Fibroblast of the aortic adventitia (primary cell): ENCODE data around the gene KSR1. TPM values are rescaled to one million over a fixed set of nuclear protein-coding genes. Genes with fewer than 3 reads are reported as not detected.
"Not testable (repeated sequence)": the region's sequence is repeated elsewhere in the genome, so short reads cannot be mapped to it uniquely, and the experiment has no call there.

Experiments used
- DNase-seq: peaks from one replicate; pipeline ENCODE4 v3.0.0-alpha.2; 2010; ENCODE audit warnings: low read depth
- H3K4me3 ChIP-seq: 2 replicates; pipeline ENCODE4 v1.5.1; 2011; ENCODE audit warnings: low read depth, mild to moderate bottlenecking, control low read depth, low read length, moderate library complexity
- total RNA-seq: library from RNA; depleted of rRNA; stranded (reverse); fragments of >200 nt; gene quantifications from 2 replicates; pipeline ENCODE4 v1.2.3, GENCODE V29; 2012; ENCODE audit warnings: low replicate concordance
- TF ChIP-seq, protein P1 (sequence below): IDR thresholded peaks from 2 replicates; pipeline ENCODE4 v1.5.1; 2011; ENCODE audit warnings: mild to moderate bottlenecking, low read length, control low read depth, inconsistent platforms; ENCODE audit not compliant: insufficient read depth

The KSR1 gene
- total RNA-seq, 1 donor, result 19.4 TPM

DNA sequence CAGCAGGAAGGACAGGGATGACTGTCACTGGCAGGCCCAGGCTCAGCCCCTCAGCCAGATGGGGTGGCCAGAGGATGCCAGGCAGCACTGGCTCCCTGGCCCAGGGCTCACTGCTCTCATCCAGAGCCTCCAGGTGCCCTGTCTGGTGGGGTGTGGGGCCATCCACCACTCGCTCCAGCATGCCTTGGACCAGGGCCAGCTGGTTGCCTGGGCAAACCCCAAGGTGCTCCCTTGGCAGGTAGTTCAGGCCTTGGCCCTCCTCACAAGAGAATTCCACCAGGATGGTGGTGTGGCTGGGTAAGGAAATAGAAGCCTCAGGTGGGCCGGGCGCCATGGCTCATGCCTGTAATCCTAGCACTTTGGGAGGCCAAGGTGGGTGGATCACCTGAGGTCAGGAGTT lies 204.2 kb downstream of the KSR1 start:
- TF ChIP-seq, protein P1, sequence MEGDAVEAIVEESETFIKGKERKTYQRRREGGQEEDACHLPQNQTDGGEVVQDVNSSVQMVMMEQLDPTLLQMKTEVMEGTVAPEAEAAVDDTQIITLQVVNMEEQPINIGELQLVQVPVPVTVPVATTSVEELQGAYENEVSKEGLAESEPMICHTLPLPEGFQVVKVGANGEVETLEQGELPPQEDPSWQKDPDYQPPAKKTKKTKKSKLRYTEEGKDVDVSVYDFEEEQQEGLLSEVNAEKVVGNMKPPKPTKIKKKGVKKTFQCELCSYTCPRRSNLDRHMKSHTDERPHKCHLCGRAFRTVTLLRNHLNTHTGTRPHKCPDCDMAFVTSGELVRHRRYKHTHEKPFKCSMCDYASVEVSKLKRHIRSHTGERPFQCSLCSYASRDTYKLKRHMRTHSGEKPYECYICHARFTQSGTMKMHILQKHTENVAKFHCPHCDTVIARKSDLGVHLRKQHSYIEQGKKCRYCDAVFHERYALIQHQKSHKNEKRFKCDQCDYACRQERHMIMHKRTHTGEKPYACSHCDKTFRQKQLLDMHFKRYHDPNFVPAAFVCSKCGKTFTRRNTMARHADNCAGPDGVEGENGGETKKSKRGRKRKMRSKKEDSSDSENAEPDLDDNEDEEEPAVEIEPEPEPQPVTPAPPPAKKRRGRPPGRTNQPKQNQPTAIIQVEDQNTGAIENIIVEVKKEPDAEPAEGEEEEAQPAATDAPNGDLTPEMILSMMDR, result no peak
- no peak overlapping the region for H3K4me3 ChIP-seq
- no peak for DNase-seq

GRCh38 chr17:27663936-27664605 lies 207.8 kb downstream of the KSR1 start:
- no peak for DNase-seq
- no peak overlapping the region for H3K4me3 ChIP-seq
- TF ChIP-seq, protein P1, result no peak

DNA sequence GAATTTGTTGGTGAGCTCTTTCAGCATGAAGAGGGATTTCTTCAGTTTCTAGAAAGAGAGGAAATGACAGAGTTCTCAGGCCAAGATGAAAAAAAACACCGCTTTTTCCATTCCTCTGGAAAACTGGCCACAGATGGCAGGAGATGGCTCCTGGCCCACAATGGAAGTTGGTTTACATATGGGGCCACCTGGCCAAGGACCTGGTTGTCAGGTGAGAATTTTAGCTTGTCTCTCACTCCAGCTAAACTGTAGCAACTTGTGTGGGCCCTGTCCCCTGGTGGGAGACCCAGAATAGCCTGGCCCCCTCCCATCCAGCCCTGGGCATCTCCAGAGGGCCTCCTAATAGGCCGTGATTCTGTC lies 208.3 kb downstream of the KSR1 start:
- no peak for DNase-seq
- TF ChIP-seq, protein P1, result no peak

DNA sequence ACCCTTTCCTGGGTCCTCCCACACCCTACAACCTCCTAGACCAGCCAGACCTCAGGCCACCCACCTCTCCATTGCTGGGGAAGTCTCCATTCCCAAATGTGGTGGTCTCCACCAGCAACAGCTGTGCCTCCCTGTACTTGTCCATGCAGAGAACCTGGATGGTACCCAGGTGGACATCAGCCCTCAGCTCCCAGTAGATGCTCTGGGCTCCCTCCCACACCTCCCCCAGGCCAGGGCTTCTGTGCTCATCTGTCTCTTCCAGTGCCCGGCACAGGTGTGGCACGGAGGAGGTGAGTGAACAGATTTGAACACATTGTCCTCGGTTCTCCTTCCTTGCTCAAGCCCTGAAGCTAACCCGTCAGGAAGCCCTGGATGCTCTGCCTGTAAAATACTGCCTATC lies 209.3 kb downstream of the KSR1 start:
- DNase-seq, result no peak
- TF ChIP-seq, protein P1, result no peak
- no peak overlapping the region for H3K4me3 ChIP-seq

More for the DNA sequence above, 208.3 kb downstream of the KSR1 start:
- H3K4me3 ChIP-seq, result no peak overlapping the region

GRCh38 chr17:27666270-27666669 lies 210.0 kb downstream of the KSR1 start:
- DNase-seq, H3K4me3 ChIP-seq: not testable (repeated sequence)

GRCh38 chr17:27666831-27667560 lies 210.7 kb downstream of the KSR1 start:
- H3K4me3 ChIP-seq, result no peak overlapping the region
- DNase-seq, result no peak
- TF ChIP-seq, protein P1, result no peak

DNA sequence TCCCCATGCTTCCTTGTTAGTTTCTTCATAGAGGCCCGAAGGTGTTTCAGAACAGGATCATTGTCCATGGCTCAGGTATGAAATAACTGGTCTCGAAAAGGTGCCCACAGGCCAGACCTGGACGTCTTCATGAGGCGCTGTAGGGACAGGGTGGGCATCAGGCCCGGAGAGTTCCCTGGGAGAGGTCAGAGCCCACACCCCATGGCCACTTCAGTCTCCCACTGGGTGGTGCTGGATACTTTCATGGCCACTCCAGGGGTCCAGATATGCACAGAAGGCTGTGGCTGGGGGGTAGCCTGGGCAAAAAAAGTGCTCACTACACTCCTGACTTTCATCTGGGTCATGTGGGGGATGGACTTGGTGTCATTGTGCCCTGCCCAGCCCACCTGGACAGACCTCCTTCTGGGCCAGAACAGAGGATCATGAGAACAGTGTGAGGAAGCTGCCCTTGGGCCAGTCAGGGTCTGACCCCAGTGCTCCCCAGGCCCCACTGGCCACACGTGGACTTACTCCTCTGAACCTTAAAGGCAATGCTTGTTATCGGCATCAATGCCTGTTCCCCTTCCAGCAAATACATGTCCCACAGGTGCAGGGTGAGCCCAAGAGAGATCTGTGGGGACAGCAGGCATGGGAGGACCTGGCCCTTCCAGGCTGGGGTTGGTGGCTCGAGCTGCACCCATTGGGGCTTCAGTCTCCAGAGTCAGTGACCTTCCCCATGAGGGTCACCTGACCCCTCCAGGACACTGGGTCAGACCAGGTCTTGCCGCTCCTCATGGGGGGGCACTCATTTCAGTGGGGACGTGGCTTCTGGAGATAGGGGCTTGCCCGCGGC lies 211.6 kb downstream of the KSR1 start:
- no peak overlapping the region for H3K4me3 ChIP-seq
- TF ChIP-seq, protein P1, result no peak
- no peak for DNase-seq
